Keratinocyte (primary cell): ENCODE results near the gene SYCP1. TPM values are rescaled to one million over a fixed set of nuclear protein-coding genes. Genes with fewer than 3 reads are reported as not detected.

Experiments used
- DNase-seq: peaks from one replicate; pipeline ENCODE4 v3.0.0-alpha.2; 2011; ENCODE audit warnings: low read depth, missing footprints, low spot score
- FAIRE-seq: peaks from 2 replicates; lab custom pipeline; 2011; peaks lifted over from hg19 to GRCh38; lab: Jason Lieb, UNC
- H2AFZ ChIP-seq: 2 replicates; pipeline ENCODE4 v1.6.0; 2012; ENCODE audit warnings: low read length, control low read depth, inconsistent platforms; ENCODE audit not compliant: control insufficient read depth
- H3K27ac ChIP-seq: 2 replicates; pipeline ENCODE4 v1.5.1; 2011; ENCODE audit warnings: low read length; ENCODE audit not compliant: control insufficient read depth, insufficient read depth
- H3K27me3 ChIP-seq: 3 replicates; pipeline ENCODE4 v1.6.0; 2011; ENCODE audit warnings: low read length; ENCODE audit not compliant: control insufficient read depth, insufficient read depth; ENCODE audit errors: extremely low read depth
- H3K36me3 ChIP-seq, 2 experiments: 2 replicates in 1 of 2; 3 replicates in 1 of 2; pipeline ENCODE4 v1.5.1; 2011; ENCODE audit warnings: low read length in 2 of 2, mild to moderate bottlenecking in 1 of 2; ENCODE audit not compliant: control insufficient read depth in 2 of 2, insufficient read depth in 2 of 2; ENCODE audit errors: extremely low read depth in 1 of 2
- H3K4me1 ChIP-seq: 3 replicates; pipeline ENCODE4 v1.5.1; 2011; ENCODE audit warnings: low read length; ENCODE audit not compliant: control insufficient read depth, insufficient read depth; ENCODE audit errors: extremely low read depth
- H3K4me2 ChIP-seq: 3 replicates; pipeline ENCODE4 v1.6.0; 2011; ENCODE audit warnings: low read depth, low read length; ENCODE audit not compliant: control insufficient read depth, insufficient read depth; ENCODE audit errors: extremely low read depth
- H3K4me3 ChIP-seq, 3 experiments: fragments of 200-600 bp in 1 of 3; sonication (generic) in 1 of 3; 2 replicates in 2 of 3; 3 replicates in 1 of 3; pipeline ENCODE4 v1.5.1; 2011 to 2016; ENCODE audit warnings: low read length in 3 of 3, mild to moderate bottlenecking in 3 of 3, control low read depth in 2 of 3, inconsistent platforms in 1 of 3, low read depth in 1 of 3, mixed read lengths in 1 of 3, mixed run types in 1 of 3, moderate library complexity in 1 of 3; ENCODE audit not compliant: control insufficient read depth in 2 of 3, insufficient read depth in 2 of 3; ENCODE audit errors: extremely low read depth in 1 of 3
- H3K79me2 ChIP-seq: 2 replicates; pipeline ENCODE4 v1.6.0; 2012; ENCODE audit warnings: low read length; ENCODE audit not compliant: control insufficient read depth, insufficient read depth
- H3K9ac ChIP-seq: 3 replicates; pipeline ENCODE4 v1.6.0; 2011; ENCODE audit warnings: low read length; ENCODE audit not compliant: control insufficient read depth, insufficient read depth; ENCODE audit errors: extremely low read depth
- H3K9me1 ChIP-seq: 3 replicates; pipeline ENCODE4 v1.6.0; 2011; ENCODE audit warnings: low read length; ENCODE audit not compliant: control insufficient read depth, insufficient read depth; ENCODE audit errors: extremely low read depth
- H3K9me3 ChIP-seq: 2 replicates; pipeline ENCODE4 v1.5.1; 2012; ENCODE audit warnings: low read depth, low read length; ENCODE audit not compliant: control insufficient read depth
- H4K20me1 ChIP-seq: 3 replicates; pipeline ENCODE4 v1.6.0; 2011; ENCODE audit warnings: low read length; ENCODE audit not compliant: control insufficient read depth, insufficient read depth; ENCODE audit errors: extremely low read depth
- EZH2 ChIP-seq: IDR thresholded peaks from one replicate; pipeline ENCODE4 v1.6.1; 2012; ENCODE audit warnings: inconsistent platforms, mild to moderate bottlenecking, low read length, moderate library complexity
- dilution Hi-C: fragments of 300-500 bp; cut with MboI; formaldehyde crosslinking; loops from one replicate; pipeline ENCODE4 v1.7.0; 2020; ENCODE audit warnings: low sequenced_read_pairs; ENCODE audit not compliant: extremely low pct_ligation_motif_present
- polyA minus RNA-seq, 3 experiments: library from RNA; depleted of rRNA, polyadenylated mRNA; stranded (reverse); fragments of >200 nt; gene quantifications; 1 replicate in 1 of 3; 2 replicates in 1 of 3; 3 replicates in 1 of 3; pipeline ENCODE4 v1.2.3, GENCODE V29; 2011
- polyA plus RNA-seq, 5 experiments: library from polyadenylated mRNA; depleted of rRNA in 3 of 5; stranded (reverse) in 3 of 5; stranded (forward) in 1 of 5; unstranded in 1 of 5; fragments of >200 nt; gene quantifications; 1 replicate in 1 of 5; 2 replicates in 3 of 5; 3 replicates in 1 of 5; pipeline versions ENCODE4 v1.2.1 to v1.2.3, GENCODE V29; 2011 to 2012; ENCODE audit warnings: missing spikeins in 2 of 5, low read depth in 1 of 5, low replicate concordance in 1 of 5
- TF ChIP-seq, protein P1 (sequence below), 3 experiments: IDR thresholded peaks in 1 of 3; conservative IDR thresholded peaks in 1 of 3; optimal IDR thresholded peaks in 1 of 3; 2 replicates in 2 of 3; 3 replicates in 1 of 3; pipeline versions ENCODE3 to v1.5.1; 2011; ENCODE audit warnings: low read length in 3 of 3, mild to moderate bottlenecking in 3 of 3, moderate library complexity in 2 of 3, control low read depth in 1 of 3, inconsistent platforms in 1 of 3; ENCODE audit not compliant: insufficient read depth in 2 of 3; ENCODE audit errors: extremely low read depth in 1 of 3

SYCP1 gene, protein sequence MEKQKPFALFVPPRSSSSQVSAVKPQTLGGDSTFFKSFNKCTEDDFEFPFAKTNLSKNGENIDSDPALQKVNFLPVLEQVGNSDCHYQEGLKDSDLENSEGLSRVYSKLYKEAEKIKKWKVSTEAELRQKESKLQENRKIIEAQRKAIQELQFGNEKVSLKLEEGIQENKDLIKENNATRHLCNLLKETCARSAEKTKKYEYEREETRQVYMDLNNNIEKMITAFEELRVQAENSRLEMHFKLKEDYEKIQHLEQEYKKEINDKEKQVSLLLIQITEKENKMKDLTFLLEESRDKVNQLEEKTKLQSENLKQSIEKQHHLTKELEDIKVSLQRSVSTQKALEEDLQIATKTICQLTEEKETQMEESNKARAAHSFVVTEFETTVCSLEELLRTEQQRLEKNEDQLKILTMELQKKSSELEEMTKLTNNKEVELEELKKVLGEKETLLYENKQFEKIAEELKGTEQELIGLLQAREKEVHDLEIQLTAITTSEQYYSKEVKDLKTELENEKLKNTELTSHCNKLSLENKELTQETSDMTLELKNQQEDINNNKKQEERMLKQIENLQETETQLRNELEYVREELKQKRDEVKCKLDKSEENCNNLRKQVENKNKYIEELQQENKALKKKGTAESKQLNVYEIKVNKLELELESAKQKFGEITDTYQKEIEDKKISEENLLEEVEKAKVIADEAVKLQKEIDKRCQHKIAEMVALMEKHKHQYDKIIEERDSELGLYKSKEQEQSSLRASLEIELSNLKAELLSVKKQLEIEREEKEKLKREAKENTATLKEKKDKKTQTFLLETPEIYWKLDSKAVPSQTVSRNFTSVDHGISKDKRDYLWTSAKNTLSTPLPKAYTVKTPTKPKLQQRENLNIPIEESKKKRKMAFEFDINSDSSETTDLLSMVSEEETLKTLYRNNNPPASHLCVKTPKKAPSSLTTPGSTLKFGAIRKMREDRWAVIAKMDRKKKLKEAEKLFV
- polyA plus RNA-seq (not detected in 3 replicates), polyA minus RNA-seq (not detected in 3 replicates)
- polyA plus RNA-seq (2011; ENCODE audit: low read depth), result not detected
- not detected in 2 replicates for polyA plus RNA-seq (2011; cell fraction: cytosol; rRNA removed)
- not detected in 2 replicates for polyA plus RNA-seq (2011; cell fraction: nucleus; rRNA removed)
- not detected in 2 replicates for polyA plus RNA-seq (2012; ENCODE audit: low replicate concordance)
- polyA minus RNA-seq (2011; cell fraction: cytosol; rRNA and poly(A)+ RNA removed), result not detected
- not detected in 2 replicates for polyA minus RNA-seq (2011; cell fraction: nucleus; rRNA and poly(A)+ RNA removed)

- no peaks in the 10 kb centered on the region for H3K4me1 ChIP-seq
- H3K27ac ChIP-seq, result no peak within 1 kb of the TSS
- FAIRE-seq (no peak), DNase-seq (no peak)
- H3K4me3 ChIP-seq, result no peak within 1 kb of the TSS
- dilution Hi-C loops, result no loop called here
- no peak within 1 kb of the TSS for H3K9ac ChIP-seq
- H2AFZ ChIP-seq, result no peak within 1 kb of the TSS
- H4K20me1 ChIP-seq, result no peaks in the 10 kb centered on the region
- no peaks in the 10 kb centered on the region for H3K9me1 ChIP-seq
- TF ChIP-seq, protein P1, sequence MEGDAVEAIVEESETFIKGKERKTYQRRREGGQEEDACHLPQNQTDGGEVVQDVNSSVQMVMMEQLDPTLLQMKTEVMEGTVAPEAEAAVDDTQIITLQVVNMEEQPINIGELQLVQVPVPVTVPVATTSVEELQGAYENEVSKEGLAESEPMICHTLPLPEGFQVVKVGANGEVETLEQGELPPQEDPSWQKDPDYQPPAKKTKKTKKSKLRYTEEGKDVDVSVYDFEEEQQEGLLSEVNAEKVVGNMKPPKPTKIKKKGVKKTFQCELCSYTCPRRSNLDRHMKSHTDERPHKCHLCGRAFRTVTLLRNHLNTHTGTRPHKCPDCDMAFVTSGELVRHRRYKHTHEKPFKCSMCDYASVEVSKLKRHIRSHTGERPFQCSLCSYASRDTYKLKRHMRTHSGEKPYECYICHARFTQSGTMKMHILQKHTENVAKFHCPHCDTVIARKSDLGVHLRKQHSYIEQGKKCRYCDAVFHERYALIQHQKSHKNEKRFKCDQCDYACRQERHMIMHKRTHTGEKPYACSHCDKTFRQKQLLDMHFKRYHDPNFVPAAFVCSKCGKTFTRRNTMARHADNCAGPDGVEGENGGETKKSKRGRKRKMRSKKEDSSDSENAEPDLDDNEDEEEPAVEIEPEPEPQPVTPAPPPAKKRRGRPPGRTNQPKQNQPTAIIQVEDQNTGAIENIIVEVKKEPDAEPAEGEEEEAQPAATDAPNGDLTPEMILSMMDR (optimal IDR thresholded peaks at IDR 0.05 in 1 of 3, IDR thresholded peaks at IDR 0.05 in 1 of 3, conservative IDR thresholded peaks at IDR 0.05 in 1 of 3; ENCODE audit: extremely low read depth in 1 of 3, insufficient read depth in 2 of 3, low read length in 3 of 3), result no peak
- TF ChIP-seq EZH2, result peak; percentile 72
- no peaks in the 10 kb centered on the region for H3K79me2 ChIP-seq
- H3K9me3 ChIP-seq, result no peaks in the 10 kb centered on the region
- peaks cover 29% of the 10 kb centered on the region for H3K27me3 ChIP-seq
- no peaks in the 10 kb centered on the region for H3K36me3 ChIP-seq
- peak within 1 kb of the TSS; percentile 42 for H3K4me2 ChIP-seq
Observed at GRCh38 chr1:114854693-114855320, at the start of gene SYCP1. SYCP1 (plus strand) TSS chr1:114854863; CDS start chr1:114855465, 602 bp downstream.

GRCh38 chr1:114819869-114820268, 34.8 kb upstream of the SYCP1 start:
- no peaks in the 10 kb centered on the region for H3K4me1 ChIP-seq
- no peak for DNase-seq
- dilution Hi-C loops, result no loop called here

More at GRCh38 chr1:114819869-114820268, 34.8 kb upstream of the SYCP1 start:
- H3K36me3 ChIP-seq, result no peaks in the 10 kb centered on the region
- H4K20me1 ChIP-seq, result no peaks in the 10 kb centered on the region
- H3K27ac ChIP-seq, result no peak overlapping the region
- FAIRE-seq, result no peak
- H3K27me3 ChIP-seq, result no peaks in the 10 kb centered on the region
- H2AFZ ChIP-seq, result no peak overlapping the region
- H3K4me3 ChIP-seq, result no peak overlapping the region
- H3K9me1 ChIP-seq, result no peaks in the 10 kb centered on the region
- TF ChIP-seq EZH2, result no peak
- TF ChIP-seq, protein P1 (optimal IDR thresholded peaks at IDR 0.05 in 1 of 3, IDR thresholded peaks at IDR 0.05 in 1 of 3, conservative IDR thresholded peaks at IDR 0.05 in 1 of 3; ENCODE audit: extremely low read depth in 1 of 3, insufficient read depth in 2 of 3, low read length in 3 of 3), result no peak
- no peaks in the 10 kb centered on the region for H3K9me3 ChIP-seq
- no peaks in the 10 kb centered on the region for H3K79me2 ChIP-seq
- H3K4me2 ChIP-seq, result no peak overlapping the region
- H3K9ac ChIP-seq, result no peak overlapping the region
